ENCODE measurements around the gene ARG2.
A peak's percentile ranks its signal among the peaks of the same experiment; 100 is the strongest.

Gene ARG2

GRCh38 chr14:67652189-67652588, 32.5 kb downstream of the ARG2 start:
- no peak overlapping the region for H3K9ac ChIP-seq (ENCODE audit: insufficient read length, low read depth)
- no peaks in the 10 kb centered on the region for H3K9me3 ChIP-seq (ENCODE audit: insufficient read depth, low read length)
- H3K27me3 ChIP-seq (ENCODE audit: insufficient read depth, insufficient read length) = no peaks in the 10 kb centered on the region
- no peak for TF ChIP-seq YY1 (IDR thresholded peaks at IDR 0.05; ENCODE audit: insufficient read depth, insufficient read length)
- no peaks in the 10 kb centered on the region for H3K4me1 ChIP-seq (ENCODE audit: insufficient read depth, insufficient read length)
- peaks cover 86% of the 10 kb centered on the region for H3K36me3 ChIP-seq (ENCODE audit: insufficient read depth, insufficient read length, low read length)
- no peak overlapping the region for H3K4me3 ChIP-seq (ENCODE audit: insufficient read length, low read depth)
- no peak for DNase-seq (ENCODE audit: low read depth, low spot score)

- no peak for DNase-seq (ENCODE audit: low read depth, low spot score)
- no peak for TF ChIP-seq SUZ12 (IDR thresholded peaks at IDR 0.05; ENCODE audit: extremely low read depth, insufficient read depth, insufficient read length)
- no peak for TF ChIP-seq YY1 (IDR thresholded peaks at IDR 0.05; ENCODE audit: insufficient read depth, insufficient read length)
- Histone ChIP-seq H3K4me1 (ENCODE audit: insufficient read depth, insufficient read length) (no peaks in the 10 kb centered on the region), H3K36me3 (ENCODE audit: insufficient read depth, insufficient read length, low read length) (peaks cover 84% of the 10 kb centered on the region), H3K9ac (ENCODE audit: insufficient read length, low read depth) (no peak overlapping the region), H3K4me3 (ENCODE audit: insufficient read length, low read depth) (no peak overlapping the region), H3K27me3 (ENCODE audit: insufficient read depth, insufficient read length) (no peaks in the 10 kb centered on the region), H3K9me3 (ENCODE audit: insufficient read depth, low read length) (no peaks in the 10 kb centered on the region)
Observed at GRCh38 chr14:67653651-67654280, 34.0 kb downstream of the ARG2 start.

GRCh38 chr14:67663633-67664032, 43.9 kb downstream of the ARG2 start:
- peaks cover 13% of the 10 kb centered on the region for H3K36me3 ChIP-seq (ENCODE audit: insufficient read depth, insufficient read length, low read length)
- H3K27me3 ChIP-seq (ENCODE audit: insufficient read depth, insufficient read length) = no peaks in the 10 kb centered on the region
- no peak overlapping the region for H3K9ac ChIP-seq (ENCODE audit: insufficient read length, low read depth)
- H3K4me3 ChIP-seq (ENCODE audit: insufficient read length, low read depth) = no peak overlapping the region
- no peak for TF ChIP-seq YY1 (IDR thresholded peaks at IDR 0.05; ENCODE audit: insufficient read depth, insufficient read length)
- no peak for TF ChIP-seq ZNF274 (IDR thresholded peaks at IDR 0.05; ENCODE audit: low read depth, low read length)
- no peak for TF ChIP-seq SUZ12 (IDR thresholded peaks at IDR 0.05; ENCODE audit: extremely low read depth, insufficient read depth, insufficient read length)
- H3K9me3 ChIP-seq (ENCODE audit: insufficient read depth, low read length) = no peaks in the 10 kb centered on the region
- DNase-seq (ENCODE audit: low read depth, low spot score) = no peak
- H3K4me1 ChIP-seq (ENCODE audit: insufficient read depth, insufficient read length) = no peaks in the 10 kb centered on the region

GRCh38 chr14:67665868-67666267, 46.1 kb downstream of the ARG2 start:
- no peaks in the 10 kb centered on the region for H3K27me3 ChIP-seq (ENCODE audit: insufficient read depth, insufficient read length)
- peaks cover 3% of the 10 kb centered on the region for H3K36me3 ChIP-seq (ENCODE audit: insufficient read depth, insufficient read length, low read length)
- no peak for DNase-seq (ENCODE audit: low read depth, low spot score)
- no peak overlapping the region for H3K4me3 ChIP-seq (ENCODE audit: insufficient read length, low read depth)
- H3K9ac ChIP-seq (ENCODE audit: insufficient read length, low read depth) = no peak overlapping the region
- no peaks in the 10 kb centered on the region for H3K4me1 ChIP-seq (ENCODE audit: insufficient read depth, insufficient read length)
- no peaks in the 10 kb centered on the region for H3K9me3 ChIP-seq (ENCODE audit: insufficient read depth, low read length)
- TF ChIP-seq YY1 (IDR thresholded peaks at IDR 0.05; ENCODE audit: insufficient read depth, insufficient read length) = no peak
- TF ChIP-seq ZNF274 (IDR thresholded peaks at IDR 0.05; ENCODE audit: low read depth, low read length) = no peak
- TF ChIP-seq SUZ12 (IDR thresholded peaks at IDR 0.05; ENCODE audit: extremely low read depth, insufficient read depth, insufficient read length) = no peak

GRCh38 chr14:67666750-67667449, 47.2 kb downstream of the ARG2 start:
- peak; percentile 15 for DNase-seq (ENCODE audit: low read depth, low spot score)
- no peaks in the 10 kb centered on the region for H3K27me3 ChIP-seq (ENCODE audit: insufficient read depth, insufficient read length)
- no peaks in the 10 kb centered on the region for H3K4me1 ChIP-seq (ENCODE audit: insufficient read depth, insufficient read length)
- no peak overlapping the region for H3K4me3 ChIP-seq (ENCODE audit: insufficient read length, low read depth)
- peaks cover 3% of the 10 kb centered on the region for H3K36me3 ChIP-seq (ENCODE audit: insufficient read depth, insufficient read length, low read length)
- H3K9me3 ChIP-seq (ENCODE audit: insufficient read depth, low read length) = no peaks in the 10 kb centered on the region
- H3K9ac ChIP-seq (ENCODE audit: insufficient read length, low read depth) = no peak overlapping the region
- TF ChIP-seq ZNF274 (IDR thresholded peaks at IDR 0.05; ENCODE audit: low read depth, low read length) = no peak

GRCh38 chr14:67668559-67668958, 48.8 kb downstream of the ARG2 start:
- Histone ChIP-seq H3K4me3 (ENCODE audit: insufficient read length, low read depth) (no peak overlapping the region), H3K9me3 (ENCODE audit: insufficient read depth, low read length) (no peaks in the 10 kb centered on the region), H3K4me1 (ENCODE audit: insufficient read depth, insufficient read length) (no peaks in the 10 kb centered on the region), H3K9ac (ENCODE audit: insufficient read length, low read depth) (no peak overlapping the region), H3K27me3 (ENCODE audit: insufficient read depth, insufficient read length) (no peaks in the 10 kb centered on the region), H3K36me3 (ENCODE audit: insufficient read depth, insufficient read length, low read length) (no peaks in the 10 kb centered on the region)
- no peak for TF ChIP-seq SUZ12 (IDR thresholded peaks at IDR 0.05; ENCODE audit: extremely low read depth, insufficient read depth, insufficient read length)
- TF ChIP-seq YY1 (IDR thresholded peaks at IDR 0.05; ENCODE audit: insufficient read depth, insufficient read length) = no peak
- TF ChIP-seq ZNF274 (IDR thresholded peaks at IDR 0.05; ENCODE audit: low read depth, low read length) = no peak
- no peak for DNase-seq (ENCODE audit: low read depth, low spot score)

- H3K4me1 ChIP-seq (ENCODE audit: insufficient read depth, insufficient read length) = peaks cover 2% of the 10 kb centered on the region
- DNase-seq (ENCODE audit: low read depth, low spot score) = no peak
- H3K27me3 ChIP-seq (ENCODE audit: insufficient read depth, insufficient read length) = no peaks in the 10 kb centered on the region
- H3K9me3 ChIP-seq (ENCODE audit: insufficient read depth, low read length) = no peaks in the 10 kb centered on the region
- no peak for TF ChIP-seq ZNF274 (IDR thresholded peaks at IDR 0.05; ENCODE audit: low read depth, low read length)
- TF ChIP-seq SUZ12 (IDR thresholded peaks at IDR 0.05; ENCODE audit: extremely low read depth, insufficient read depth, insufficient read length) = no peak
- no peak for TF ChIP-seq YY1 (IDR thresholded peaks at IDR 0.05; ENCODE audit: insufficient read depth, insufficient read length)
- H3K9ac ChIP-seq (ENCODE audit: insufficient read length, low read depth) = peak overlapping the region; percentile 94
- peaks cover 16% of the 10 kb centered on the region for H3K36me3 ChIP-seq (ENCODE audit: insufficient read depth, insufficient read length, low read length)
- peak overlapping the region; percentile 84 for H3K4me3 ChIP-seq (ENCODE audit: insufficient read length, low read depth)
Observed at GRCh38 chr14:67673451-67673850, 53.7 kb downstream of the ARG2 start.

Data from NT2/D1 (cell line).